ENCODE measurements around the gene PON2. TPM values are rescaled to one million over a fixed set of nuclear protein-coding genes. Genes with fewer than 3 reads are reported as not detected.

Gene PON2
- total and polyA plus RNA-seq, 10 of the 15 experiments (the other 5 are each of a cell fraction or from before 2014, with no cell fraction given): 22.9 to 127 (median 46.1) TPM

GRCh38 chr7:95440394-95441038, 5.7 kb upstream of the PON2 start:
- no peaks in the 10 kb centered on the region for H3K27me3 ChIP-seq (replicated peaks in 1 of 2; ENCODE audit: control insufficient read depth in 2 of 2, insufficient read depth in 2 of 2, low read length in 1 of 2)
- TF ChIP-seq RAD51 (IDR thresholded peaks at IDR 0.05): no peak
- TF ChIP-seq MYC (IDR thresholded peaks at IDR 0.05; ENCODE audit: insufficient read depth, insufficient read length, insufficient replicate concordance, low read length, severe bottlenecking): no peak
- TF ChIP-seq HDAC2 (IDR thresholded peaks at IDR 0.05): no peak
- TF ChIP-seq KAT2A (conservative IDR thresholded peaks at IDR 0.05; ENCODE audit: control insufficient read depth, low read depth, low read length): no peak
- TF ChIP-seq, protein P1, sequence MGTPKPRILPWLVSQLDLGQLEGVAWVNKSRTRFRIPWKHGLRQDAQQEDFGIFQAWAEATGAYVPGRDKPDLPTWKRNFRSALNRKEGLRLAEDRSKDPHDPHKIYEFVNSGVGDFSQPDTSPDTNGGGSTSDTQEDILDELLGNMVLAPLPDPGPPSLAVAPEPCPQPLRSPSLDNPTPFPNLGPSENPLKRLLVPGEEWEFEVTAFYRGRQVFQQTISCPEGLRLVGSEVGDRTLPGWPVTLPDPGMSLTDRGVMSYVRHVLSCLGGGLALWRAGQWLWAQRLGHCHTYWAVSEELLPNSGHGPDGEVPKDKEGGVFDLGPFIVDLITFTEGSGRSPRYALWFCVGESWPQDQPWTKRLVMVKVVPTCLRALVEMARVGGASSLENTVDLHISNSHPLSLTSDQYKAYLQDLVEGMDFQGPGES (IDR thresholded peaks at IDR 0.05): no peak
- no peak for TF ChIP-seq DPF2 (IDR thresholded peaks at IDR 0.05)
- TF ChIP-seq RBBP5 (conservative IDR thresholded peaks at IDR 0.05): no peak
- TF ChIP-seq NBN (IDR thresholded peaks at IDR 0.05): no peak
- no peak for TF ChIP-seq ZNF274 (IDR thresholded peaks at IDR 0.05; ENCODE audit: insufficient read depth, insufficient read length)
- TF ChIP-seq ZNF217 (IDR thresholded peaks at IDR 0.05): no peak
- no peak for TF ChIP-seq SIX5 (IDR thresholded peaks at IDR 0.05; ENCODE audit: low read depth, low read length, severe bottlenecking)
- no peak for TF ChIP-seq RFX5 (IDR thresholded peaks at IDR 0.05; ENCODE audit: low read depth, low read length)
- H4K20me1 ChIP-seq (ENCODE audit: control insufficient read depth, insufficient read depth): no peaks in the 10 kb centered on the region
- intact Hi-C loops (cut with micrococcal nuclease; ENCODE audit: unreplicated experiment) (no loop called here), in situ Hi-C loops (cut with MboI) (no loop called here)
- no peaks in the 10 kb centered on the region for H3K36me3 ChIP-seq (ENCODE audit: control insufficient read depth in 2 of 2, insufficient read depth in 2 of 2, low read length in 1 of 2)
- RAD21 ChIA-PET (ENCODE audit: unreplicated experiment): no interaction called here
- H3K4me1 ChIP-seq (ENCODE audit: control insufficient read depth, insufficient read depth, low read length): no peaks in the 10 kb centered on the region
- no peak for ATAC-seq
- no peak overlapping the region for H3K9ac ChIP-seq (ENCODE audit: control insufficient read depth, insufficient read depth, low read length)
- H3K4me3 ChIP-seq: no peak overlapping the region
- H3K9me3 ChIP-seq (replicated peaks; ENCODE audit: control insufficient read depth, insufficient read depth, low read length): no peaks in the 10 kb centered on the region
- POLR2A ChIA-PET: no interaction called here
- no peaks in the 10 kb centered on the region for H3K79me2 ChIP-seq (ENCODE audit: control insufficient read depth, insufficient read depth, low read length)
- H3K27ac ChIP-seq (ENCODE audit: control insufficient read depth, insufficient read depth): no peak overlapping the region
- DNase-seq (ENCODE audit: low read depth, low spot score): no peak
- SMC1A ChIA-PET (ENCODE audit: uncharacterized antibody, unreplicated experiment): interaction anchor here (1.0 to 1.4 kb wide), 2 partner anchors 10 to 36 kb away, joined by 3 to 5 read pairs; no protein-coding TSS in a partner anchor
- no peak overlapping the region for H3K4me2 ChIP-seq (ENCODE audit: control insufficient read depth, insufficient read depth)
- WGBS (ENCODE audit: insufficient coverage, insufficient replicate concordance, low lambda C conversion rate, missing lambda C conversion rate): 94% methylated on average over 2 of the region's 3 CpGs
- FAIRE-seq: no peak
- H2AFZ ChIP-seq (ENCODE audit: control insufficient read depth, low read depth, low read length): no peak overlapping the region
- CTCF ChIA-PET: no interaction called here
- no TSS peak for BruUV-seq (replicated peaks)
